Stomach (tissue), 4 donors: Measurements from ENCODE around the gene ZNF256.
A peak's percentile ranks its signal among the peaks of the same experiment; 100 is the strongest.
"Not testable (repeated sequence)": the region's sequence is repeated elsewhere in the genome, so short reads cannot be mapped to it uniquely, and the experiment has no call there.

Experiments used
- CTCF ChIP-seq, 7 experiments: fragments of 450-650 bp in 4 of 7; fragments of 200-600 bp in 3 of 7; sonication (generic) in 3 of 7; IDR thresholded peaks; one replicate each; pipeline ENCODE4 v1.5.1; 2016 to 2019; ENCODE audit warnings: antibody characterized with exemption in 7 of 7, control low read depth in 2 of 7, mild to moderate bottlenecking in 1 of 7
- EP300 ChIP-seq: sonication (generic); formaldehyde crosslinking; IDR thresholded peaks from one replicate; pipeline ENCODE4 v1.6.1; 2017; ENCODE audit warnings: antibody characterized with exemption
- POLR2A ChIP-seq, 4 donors: fragments of 450-650 bp; IDR thresholded peaks; one replicate each; pipeline ENCODE4 v1.6.1; 2016; ENCODE audit warnings: antibody characterized with exemption in 4 of 4, control low read depth in 2 of 4, mild to moderate bottlenecking in 1 of 4, moderate library complexity in 1 of 4
- POLR2AphosphoS5 ChIP-seq, 3 donors: sonication (generic); formaldehyde crosslinking; IDR thresholded peaks; one replicate each; pipeline ENCODE4 v1.6.1; 2016; ENCODE audit warnings: antibody characterized with exemption in 3 of 3

- TF ChIP-seq CTCF (IDR thresholded peaks at IDR 0.05) = peak in 1 of 7 experiments; percentile 27
- peak in 1 of 4 donors; percentile 20 for TF ChIP-seq POLR2A (IDR thresholded peaks at IDR 0.05)
- peak; percentile 53 to 90 (median 60) for TF ChIP-seq POLR2AphosphoS5 (IDR thresholded peaks at IDR 0.05)
- not testable (repeated sequence) for TF ChIP-seq EP300
Observed at GRCh38 chr19:57916168-57916995, 31.1 kb downstream of the ZNF256 start, which contains the start of gene ZNF417.
